ENCODE data around the gene USP32.

GRCh38 chr17:60130466-60130865 is 261.5 kb downstream of the USP32 start:
- TF ChIP-seq ZFP3 (CRISPR knock-in tag; IDR thresholded peaks at IDR 0.05) (no peak), GLIS3 (CRISPR knock-in tag; IDR thresholded peaks at IDR 0.05) (no peak), BACH2 (CRISPR knock-in tag; IDR thresholded peaks at IDR 0.05; ENCODE audit: borderline replicate concordance) (no peak), PATZ1 (CRISPR knock-in tag; IDR thresholded peaks at IDR 0.05; ENCODE audit: borderline replicate concordance) (no peak), ZNF565 (CRISPR knock-in tag; conservative IDR thresholded peaks at IDR 0.05; ENCODE audit: low read depth) (no peak), RARB (CRISPR knock-in tag; IDR thresholded peaks at IDR 0.05) (no peak), ESRRG (CRISPR knock-in tag; IDR thresholded peaks at IDR 0.05) (no peak)
